Gastrocnemius medialis (tissue), 4 donors: Measurements from ENCODE around the gene GPR34.

Experiments
- CTCF ChIP-seq, 5 experiments: fragments of 450-650 bp in 3 of 5; fragments of 200-600 bp in 2 of 5; sonication (generic) in 2 of 5; IDR thresholded peaks in 4 of 5; conservative IDR thresholded peaks in 1 of 5; 1 replicate in 4 of 5; 2 replicates in 1 of 5; pipeline ENCODE4 v1.5.1; 2016 to 2019; ENCODE audit warnings: antibody characterized with exemption in 5 of 5, mild to moderate bottlenecking in 3 of 5, moderate library complexity in 3 of 5
- POLR2A ChIP-seq, 2 donors: fragments of 450-650 bp; IDR thresholded peaks; one replicate each; pipeline ENCODE4 v1.6.1; 2017; ENCODE audit warnings: antibody characterized with exemption in 2 of 2, mild to moderate bottlenecking in 2 of 2, moderate library complexity in 2 of 2

GRCh38 chrX:41716222-41716621 is 27.4 kb downstream of the GPR34 start:
- TF ChIP-seq CTCF (IDR thresholded peaks at IDR 0.05 in 4 of 5, conservative IDR thresholded peaks at IDR 0.05 in 1 of 5) (no peak), POLR2A (IDR thresholded peaks at IDR 0.05) (no peak)
